ENCODE measurements around the gene CYP20A1.
A peak's percentile ranks its signal among the peaks of the same experiment; 100 is the strongest.
"Not testable (repeated sequence)": the region's sequence is repeated elsewhere in the genome, so short reads cannot be mapped to it uniquely, and the experiment has no call there.

The CYP20A1 gene

DNA sequence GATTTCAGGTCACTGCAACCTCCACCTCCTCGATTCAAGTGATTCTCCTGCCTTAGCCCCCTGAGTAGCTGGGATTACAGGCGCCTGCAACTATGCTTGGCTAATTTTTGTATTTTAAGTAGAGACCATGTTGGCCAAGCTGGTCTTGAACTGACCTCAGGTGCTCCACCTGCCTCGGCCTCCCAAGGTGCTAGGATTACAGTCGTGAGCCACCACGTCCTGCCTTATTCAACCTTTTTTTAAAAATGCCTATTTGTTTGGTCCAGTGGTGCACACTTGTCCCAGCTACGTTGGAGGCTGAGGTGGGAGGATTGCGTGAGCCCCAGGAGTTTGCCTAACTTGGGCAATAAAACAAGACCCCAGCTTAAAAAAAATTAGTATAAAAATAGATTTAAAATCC lies 43.3 kb downstream of the CYP20A1 start:
- DNase-seq: no peak

DNA sequence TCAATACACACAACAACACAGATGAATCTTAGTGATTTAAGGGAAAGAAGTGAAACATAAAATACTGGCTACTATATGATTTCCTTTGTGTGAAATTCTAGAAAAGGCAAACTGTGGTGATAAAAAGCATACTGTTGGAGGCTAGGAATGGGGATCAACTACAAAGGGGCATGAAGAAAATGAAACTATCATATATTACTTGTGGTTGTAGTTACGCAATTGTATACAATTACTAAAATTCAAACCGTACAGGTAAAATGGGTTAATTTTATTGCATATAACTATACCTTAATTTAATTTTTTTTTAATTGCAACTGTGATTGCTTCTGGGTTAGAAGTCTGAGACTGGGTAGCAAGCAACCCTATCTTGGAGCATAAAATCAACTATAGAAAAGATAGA lies 47.7 kb downstream of the CYP20A1 start:
- no peak for DNase-seq

DNA sequence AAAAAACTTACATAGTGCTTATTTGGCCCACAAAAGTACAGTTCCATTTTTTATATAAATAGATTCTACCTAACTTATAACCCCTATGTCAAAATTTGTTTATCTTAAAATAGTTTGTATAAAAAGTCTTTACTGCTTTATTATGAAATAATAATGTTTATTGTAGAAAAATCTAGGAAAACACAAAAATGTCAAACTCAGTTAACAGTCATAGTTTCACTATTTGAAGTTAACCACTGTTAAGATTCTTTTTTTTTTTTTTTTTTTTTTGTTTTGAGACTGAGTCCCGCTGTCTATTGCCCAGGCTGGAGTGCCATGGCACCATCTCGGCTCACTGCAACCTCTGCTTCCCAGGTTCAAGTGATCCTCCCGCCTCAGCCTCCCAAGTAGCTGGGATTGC lies 62.8 kb downstream of the CYP20A1 start:
- DNase-seq: no peak

DNA sequence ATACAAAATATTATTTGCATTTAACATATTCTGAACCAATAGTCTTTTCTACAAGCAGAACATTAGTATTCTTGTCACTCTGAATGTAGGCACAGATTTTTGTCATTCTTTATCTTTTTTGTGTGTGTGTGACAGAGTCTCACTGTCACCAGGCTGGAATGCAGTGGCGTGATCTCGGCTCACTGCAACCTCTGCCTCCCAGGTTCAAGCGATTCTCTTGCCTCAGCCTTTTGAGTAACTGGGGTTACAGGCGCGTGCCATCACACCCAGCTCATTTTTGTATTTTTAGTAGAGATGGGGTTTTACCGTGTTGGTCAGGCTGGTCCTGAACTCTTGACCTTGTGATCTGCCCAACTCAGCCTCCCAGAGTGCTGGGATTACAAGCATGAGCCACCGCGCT lies 63.8 kb downstream of the CYP20A1 start:
- DNase-seq: not testable (repeated sequence)

DNA sequence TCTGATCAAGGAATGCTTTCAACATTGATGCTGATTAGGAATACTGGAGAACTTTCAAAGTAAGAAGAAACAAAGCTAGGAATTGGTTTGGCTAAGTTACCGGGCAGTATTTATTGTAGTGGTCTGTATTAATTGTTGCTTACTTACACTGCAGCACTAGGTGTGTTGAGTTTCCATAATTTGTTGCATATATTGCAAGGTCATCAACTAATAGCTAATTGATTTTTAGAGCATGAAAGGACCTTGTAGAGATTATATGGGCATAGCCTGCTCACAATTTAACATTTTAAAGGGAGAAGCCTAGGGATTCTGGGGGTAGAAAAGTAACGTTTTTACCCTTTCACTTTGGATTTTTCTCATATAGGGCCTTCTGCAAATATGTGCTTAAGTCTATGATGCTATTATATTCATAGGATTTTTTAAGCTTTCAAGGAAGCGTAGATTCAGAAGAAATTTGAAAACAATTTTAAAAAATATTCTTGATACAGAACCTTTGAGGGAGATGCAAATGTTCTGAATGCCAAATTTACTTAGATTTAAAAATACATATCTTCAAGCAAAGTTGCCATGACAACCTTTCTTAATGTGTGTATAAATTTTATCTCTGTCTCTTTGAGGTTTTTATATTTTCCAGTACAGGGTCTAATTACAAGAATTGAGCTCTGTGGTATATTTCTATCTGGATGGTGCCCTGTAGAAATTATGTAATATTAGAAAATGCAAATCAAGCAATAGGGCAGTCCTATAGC lies 72.0 kb downstream of the CYP20A1 start:
- DNase-seq: no peak

DNA sequence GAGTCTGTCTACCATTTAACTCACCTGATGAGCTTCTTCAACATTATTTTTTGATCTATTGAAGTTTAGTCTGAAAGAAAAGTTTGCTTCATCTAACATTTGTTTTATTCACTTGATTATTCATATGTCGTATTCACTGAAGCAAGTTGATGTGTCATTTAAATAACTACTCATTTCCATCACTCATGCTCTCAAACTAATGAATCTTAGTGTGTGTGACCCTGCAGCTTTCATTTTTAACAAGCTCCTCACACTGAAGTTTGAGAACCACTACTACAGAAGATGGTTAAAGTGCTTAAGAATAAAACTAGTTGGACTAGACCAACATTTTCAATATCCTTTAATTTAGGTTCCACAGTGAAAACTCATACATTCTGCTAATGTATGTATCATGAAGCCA lies 87.5 kb downstream of the CYP20A1 start:
- DNase-seq: no peak

DNA sequence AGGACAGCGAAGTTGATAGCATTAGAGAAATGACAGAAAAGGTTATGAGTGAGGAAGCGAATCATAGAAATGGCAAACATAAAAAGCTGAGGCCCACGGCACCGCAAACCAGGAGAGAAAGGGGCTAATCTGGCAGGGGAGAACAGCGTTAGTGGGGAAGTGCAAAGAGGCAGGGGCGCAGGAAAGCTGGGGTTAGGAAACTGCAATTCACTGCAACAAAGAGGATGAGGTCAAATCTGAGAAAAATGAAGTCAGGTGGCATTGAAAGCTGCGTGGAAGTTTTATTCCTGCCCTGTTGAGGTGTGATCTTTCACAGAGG lies 88.7 kb downstream of the CYP20A1 start:
- no peak for DNase-seq

DNA sequence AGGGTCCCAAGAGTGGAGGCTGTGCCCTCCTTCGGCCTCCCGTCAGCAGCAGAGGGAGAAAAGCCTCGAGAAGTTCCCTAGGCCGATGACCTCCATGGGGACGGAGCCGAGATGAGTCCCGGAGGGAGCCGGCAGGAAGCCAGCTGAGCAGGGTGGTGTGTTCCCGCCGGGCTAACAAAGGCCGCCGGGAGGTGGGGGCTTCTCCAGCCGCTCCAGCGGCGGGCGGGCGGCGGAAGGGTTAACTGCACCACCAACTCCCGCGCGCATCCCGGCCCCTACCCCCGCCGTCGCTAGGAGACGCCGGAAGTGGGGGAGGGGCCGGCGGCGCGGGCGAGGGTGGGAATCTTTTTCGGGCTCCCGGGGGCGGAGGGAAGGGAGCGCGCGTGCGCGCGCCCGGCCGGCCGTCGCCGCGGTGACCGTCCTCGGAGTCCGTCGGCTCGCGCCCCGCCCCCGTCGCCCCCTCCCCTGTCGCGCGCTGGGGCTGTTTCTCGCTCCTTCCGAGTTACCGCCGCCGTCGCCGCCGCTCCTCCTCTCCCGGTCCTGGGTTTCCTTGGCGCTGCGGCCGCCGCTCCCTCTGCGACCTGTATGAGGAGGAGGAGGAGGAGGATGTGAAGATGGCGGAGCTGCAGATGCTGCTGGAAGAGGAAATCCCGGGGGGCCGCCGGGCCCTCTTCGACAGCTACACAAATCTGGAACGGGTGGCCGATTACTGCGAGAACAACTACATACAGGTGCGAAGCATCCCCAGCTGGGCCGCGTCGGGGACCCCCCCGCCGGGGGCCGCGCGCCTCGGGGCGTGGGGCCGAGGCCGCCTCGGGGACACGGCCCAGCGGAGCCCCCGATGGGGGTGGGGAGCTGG lies 89.3 kb downstream of the CYP20A1 start, which contains the start of gene ABI2:
Gene ABI2, plus strand, starts transcription at position 494 of the 859 bp plus-strand sequence. Its CDS starts 121 bp downstream, at position 615.
- DNase-seq: peak; percentile 69

DNA sequence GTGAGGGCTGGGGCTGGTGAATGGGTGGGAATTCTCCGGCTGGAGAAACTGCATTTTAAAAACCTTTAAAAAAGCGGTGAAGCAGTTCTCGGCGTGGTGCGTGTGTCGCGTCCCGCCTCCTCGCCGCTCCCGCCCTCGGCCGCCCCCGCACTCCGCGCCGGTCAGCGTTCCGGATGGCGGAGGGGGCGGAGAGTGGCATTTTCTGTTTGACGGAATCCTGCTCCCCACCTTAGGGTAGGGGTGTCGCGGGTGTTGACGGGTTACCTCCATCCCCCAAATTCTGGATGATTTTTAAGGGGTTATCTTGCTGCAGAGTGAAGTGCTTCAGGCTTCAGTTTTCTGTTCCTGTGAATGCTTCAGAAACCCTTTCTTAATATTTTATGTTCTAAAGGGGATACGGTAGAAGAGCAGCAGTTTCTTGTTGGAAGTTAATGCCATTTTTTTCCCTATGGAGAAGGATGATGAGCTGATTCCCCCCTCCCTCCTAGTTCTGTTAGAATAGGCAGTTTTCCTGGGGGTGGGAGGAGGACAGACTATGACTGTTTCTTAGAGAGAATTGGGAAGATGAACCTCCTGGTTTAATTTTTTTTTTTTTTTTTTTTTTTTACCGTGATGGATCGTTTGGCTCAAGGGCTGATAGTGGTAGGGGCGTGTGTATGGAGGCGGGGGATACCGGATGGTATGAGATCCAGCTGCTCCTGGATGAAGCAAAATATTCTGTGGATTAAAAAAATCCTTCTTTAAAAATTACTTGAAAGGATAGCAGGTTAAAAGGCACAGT lies 90.1 kb downstream of the CYP20A1 start:
- peak; percentile 27 for DNase-seq

DNA sequence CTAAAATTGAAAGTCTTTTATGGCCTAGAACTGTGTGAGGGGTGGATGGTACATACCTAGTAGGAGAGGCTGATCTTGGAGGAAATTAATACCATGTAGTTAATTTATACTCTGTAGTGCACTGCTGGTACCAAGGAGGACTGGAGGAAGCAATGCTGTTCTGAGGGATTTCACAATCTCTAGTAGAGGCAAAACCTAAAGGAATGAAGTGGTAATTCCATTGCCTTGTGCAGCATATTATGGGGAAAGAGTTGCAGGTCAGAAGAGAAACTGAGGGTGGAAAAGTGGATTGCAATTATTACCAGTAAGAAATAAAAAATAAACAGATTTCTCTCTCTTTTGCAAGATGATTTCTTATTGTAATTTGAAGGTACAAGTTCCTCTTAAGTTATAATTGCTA lies 91.6 kb downstream of the CYP20A1 start:
- DNase-seq: no peak

DNA sequence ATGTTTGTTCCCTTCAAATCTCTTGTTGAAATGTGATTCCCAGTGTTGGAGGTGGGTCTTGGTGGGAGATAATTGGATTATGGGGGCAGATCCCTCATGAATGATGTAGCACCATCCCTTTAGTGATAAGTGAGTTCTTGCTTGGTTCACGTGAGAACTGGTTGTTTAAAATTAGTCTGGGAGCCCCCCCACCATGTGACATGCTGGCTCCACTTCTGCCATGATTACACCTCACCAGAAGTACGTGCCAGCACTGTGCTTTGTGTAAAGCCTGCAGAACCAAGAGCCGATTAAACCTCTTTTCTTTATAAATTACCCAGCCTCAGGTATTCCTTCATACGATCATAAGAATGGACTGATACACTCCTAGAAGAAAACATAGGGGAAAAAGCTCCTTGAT lies 99.5 kb downstream of the CYP20A1 start:
- no peak for DNase-seq

DNA sequence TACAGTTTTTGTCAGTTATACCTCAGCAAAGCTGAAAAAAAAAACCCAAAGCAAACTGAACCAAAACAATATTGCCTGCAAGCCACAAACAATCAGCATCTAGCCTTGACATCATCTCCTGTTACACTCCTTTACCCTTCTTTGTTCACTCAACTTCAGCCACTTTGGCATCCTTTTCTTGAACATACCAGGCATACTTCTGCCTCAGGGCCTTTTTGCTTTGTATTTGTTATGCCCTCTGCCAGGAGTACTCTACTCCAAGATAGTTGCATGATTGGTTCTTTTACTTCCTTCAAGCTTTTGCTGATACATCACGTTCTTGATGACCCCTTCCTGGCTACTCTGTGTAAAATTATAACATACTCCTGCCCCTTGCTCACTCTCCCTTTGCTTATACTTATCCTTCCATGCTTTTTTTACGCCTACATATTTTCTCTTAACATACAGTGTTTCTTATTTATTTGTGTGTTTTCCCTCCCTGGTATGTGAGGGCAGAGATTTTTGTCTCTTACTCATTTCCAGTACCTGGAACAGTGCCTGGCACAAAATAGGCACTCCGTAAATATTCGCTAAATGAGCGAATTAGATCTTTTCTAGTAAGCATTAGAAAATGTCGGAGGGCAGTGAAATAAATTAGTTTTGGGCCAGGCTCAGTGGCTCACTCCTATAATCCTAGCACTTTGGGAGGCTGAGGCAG lies 102.1 kb downstream of the CYP20A1 start:
- DNase-seq: no peak

DNA sequence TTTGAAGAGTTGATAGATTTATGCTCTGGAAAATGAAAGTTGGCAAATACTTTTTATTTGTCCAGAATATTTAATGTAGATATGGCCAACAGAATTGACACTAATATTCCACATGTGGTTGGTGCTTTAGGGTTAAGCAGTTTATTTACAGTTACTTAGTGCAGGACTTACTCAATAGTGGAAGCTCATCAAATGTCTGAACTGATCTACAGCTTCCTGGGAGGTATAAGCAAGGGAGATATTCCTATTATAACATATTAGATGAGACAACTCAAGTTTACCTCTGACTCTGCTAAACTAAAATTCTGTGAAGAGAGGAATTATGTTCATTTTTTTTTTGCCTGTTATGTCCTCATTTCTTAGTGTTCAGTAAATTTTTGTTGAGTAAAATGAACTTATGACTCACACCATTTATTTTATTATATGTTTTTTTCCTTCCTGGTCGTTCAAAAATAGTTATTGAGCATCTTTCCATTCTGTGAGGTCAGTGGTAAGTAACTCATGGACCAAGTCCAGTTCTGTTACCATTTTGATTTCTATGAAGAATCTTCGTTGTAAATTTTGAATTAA lies 103.0 kb downstream of the CYP20A1 start:
- no peak for DNase-seq

DNA sequence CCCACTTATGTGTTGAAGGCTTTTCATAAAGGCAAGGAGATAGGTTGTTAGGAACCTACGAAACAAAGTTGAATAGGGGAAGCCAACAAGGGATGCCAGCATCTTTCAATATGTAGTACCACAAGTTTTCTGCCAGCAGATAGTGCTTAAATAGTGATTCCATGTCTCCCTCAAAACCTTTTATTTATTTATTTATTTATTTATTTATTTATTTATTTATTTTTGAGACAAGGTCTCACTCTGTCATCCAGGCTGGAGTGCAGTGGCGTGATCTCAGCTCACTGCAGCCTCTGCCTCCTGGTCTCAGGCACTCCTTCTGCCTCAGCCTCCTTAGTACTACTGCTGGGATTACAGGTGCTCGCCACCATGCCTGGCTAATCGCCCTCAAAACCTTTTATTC lies 103.6 kb downstream of the CYP20A1 start:
- not testable (repeated sequence) for DNase-seq

DNA sequence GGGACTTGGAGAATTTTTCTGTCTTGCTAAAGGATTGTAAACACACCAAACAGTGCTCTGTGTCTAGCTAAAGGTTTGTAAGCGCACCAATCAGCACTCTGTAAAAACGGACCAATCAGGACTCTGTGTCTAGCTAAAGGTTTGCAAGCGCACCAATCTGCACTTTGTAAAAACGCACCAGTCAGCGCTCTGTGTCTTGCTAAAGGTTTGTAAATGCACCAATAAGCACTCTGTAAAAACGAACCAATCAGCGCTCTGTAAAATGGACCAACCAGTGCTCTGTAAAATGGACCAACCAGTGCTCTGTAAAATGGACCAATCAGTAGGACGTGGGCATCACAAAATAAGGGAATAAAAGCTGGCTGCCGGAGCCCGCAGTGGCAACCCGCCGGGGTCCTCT lies 105.8 kb downstream of the CYP20A1 start:
- no peak for DNase-seq

DNA sequence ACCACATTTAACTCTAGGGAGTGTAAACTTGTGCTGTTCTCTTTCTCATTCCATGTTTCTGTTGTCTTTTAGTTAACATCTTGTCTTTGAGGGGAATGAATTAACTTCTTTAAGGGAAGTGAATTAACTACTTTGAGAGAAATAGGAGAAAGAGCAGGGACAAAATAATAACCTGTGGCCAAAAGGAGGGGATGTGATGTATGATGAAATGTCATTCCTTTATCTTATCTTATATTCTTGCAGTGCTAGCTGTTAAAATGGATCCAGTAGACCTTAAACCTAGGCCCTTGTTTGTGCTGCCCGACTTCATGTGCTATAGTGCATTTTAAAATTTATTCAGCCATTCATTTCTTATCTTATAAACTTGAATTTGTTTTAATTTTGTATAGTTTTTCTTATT lies 107.8 kb downstream of the CYP20A1 start:
- DNase-seq: no peak

DNA sequence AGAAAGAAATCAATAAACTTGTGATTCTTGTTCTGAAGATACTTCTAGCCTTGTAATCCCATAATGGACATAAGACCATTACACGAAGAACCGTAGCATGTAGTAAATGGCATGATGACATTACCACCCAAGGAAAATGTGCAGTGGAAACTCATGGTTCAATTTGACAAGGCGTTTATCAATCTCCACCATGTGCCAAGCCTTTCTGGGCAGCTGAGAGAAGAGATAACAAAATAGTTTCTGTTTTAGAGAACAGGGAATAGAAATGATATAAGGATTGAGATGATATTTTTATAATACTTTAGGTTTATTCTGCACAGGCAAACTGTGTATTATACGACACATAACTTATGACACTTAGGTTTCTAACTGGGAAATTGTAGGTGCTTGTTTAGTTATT lies 108.6 kb downstream of the CYP20A1 start:
- DNase-seq: no peak

DNA sequence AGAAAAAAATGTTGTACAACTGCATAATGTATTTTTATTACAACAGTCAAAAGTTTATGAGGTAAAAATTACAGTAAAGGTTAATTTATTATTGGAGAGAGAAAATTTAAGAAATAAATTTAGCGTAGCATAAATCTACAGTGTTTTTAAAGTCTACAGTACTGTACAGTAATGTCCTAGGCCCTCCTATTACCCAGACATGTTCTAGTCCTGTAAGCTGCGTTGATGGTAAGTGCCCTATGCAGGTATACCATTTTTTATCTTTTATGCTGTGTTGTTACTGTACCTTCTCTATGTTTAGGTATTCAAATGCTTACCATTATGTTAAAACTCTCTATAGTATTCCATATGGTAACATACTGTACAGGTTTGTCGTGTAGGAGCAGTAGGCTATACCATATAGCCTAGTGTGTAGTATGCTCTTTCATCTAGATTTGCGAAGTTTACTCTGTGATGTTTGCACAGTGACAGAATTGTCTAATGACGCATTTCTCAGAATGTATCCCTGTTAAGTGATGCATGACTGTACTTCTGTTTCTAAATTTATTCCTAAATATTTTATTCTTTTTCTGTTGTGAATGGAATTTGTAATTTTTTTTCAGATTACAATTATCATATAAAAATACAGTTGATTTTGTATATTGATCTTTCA lies 113.9 kb downstream of the CYP20A1 start:
- no peak for DNase-seq

DNA sequence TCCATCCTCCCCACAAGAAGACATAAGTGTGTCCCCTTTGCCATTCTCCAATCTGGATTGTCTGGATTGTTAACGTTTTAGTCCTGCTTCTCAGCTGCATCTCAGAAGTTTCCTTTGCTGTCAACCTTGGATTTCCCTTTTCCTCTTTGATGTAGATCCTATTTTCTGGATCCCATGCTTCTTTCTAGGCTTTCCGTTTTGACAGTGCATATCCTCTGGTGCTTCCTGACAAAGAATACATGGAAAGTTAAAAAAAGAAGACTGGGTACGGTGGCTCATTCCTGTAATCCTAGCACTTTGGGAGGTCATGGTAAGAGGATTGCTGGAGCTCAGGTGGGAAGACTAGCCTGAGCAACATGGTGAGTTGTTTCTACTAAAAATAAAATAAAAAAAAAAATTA lies 116.1 kb downstream of the CYP20A1 start:
- DNase-seq: no peak

All from CD4-positive, alpha-beta T cell treated with Interleukin-21 for 1 hour (primary cell).